Measurements from ENCODE around the gene LCLAT1.

The LCLAT1 gene

DNA sequence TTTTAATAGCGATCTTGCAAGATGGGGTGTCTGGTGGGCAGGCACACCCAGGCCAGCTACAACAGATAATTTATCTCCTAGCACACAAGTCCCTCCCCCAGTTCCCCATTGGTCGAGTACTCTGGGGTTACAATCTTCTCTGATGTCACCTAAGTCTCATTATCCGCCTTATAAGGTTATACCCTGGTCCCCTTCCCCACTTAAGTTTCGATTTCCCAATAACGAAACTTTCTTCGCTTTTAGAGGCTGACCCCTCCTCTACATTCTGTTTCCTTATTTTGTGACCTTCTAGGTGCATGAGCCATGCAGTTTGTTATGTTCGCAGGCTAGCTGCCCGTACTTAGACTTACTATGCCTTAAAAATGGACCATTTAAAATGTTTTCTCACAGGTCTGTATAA, 180.1 kb downstream of the LCLAT1 start:
- Histone ChIP-seq H3F3A (ENCODE audit: low read depth) (no peaks in the 10 kb centered on the region), H3K36me3 (ENCODE audit: insufficient read depth, low read length) (no peaks in the 10 kb centered on the region; the same call in 1 of the 2 replicates), H3K4me2 (ENCODE audit: low read depth, low read length, poor library complexity, severe bottlenecking) (no peak overlapping the region)

DNA sequence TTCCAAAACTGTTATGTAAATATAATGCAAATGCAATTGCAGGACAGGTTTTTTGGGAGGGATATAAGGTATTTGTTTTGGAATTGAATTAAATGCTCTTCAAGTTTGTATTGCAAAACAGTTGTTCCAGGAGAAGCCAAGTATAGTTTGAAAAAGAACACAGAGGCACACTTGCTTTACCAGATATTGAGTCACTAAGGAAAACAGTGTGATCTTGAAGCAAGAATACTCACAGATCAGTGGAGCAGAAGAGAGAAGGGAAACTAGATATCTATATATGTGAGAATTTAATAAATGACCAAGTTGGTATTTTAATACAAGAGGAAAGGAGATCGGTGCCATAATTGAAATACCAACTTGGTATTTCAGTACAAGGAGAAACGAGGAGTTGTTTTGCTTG, 181.3 kb downstream of the LCLAT1 start:
- Histone ChIP-seq H4K20me1 (ENCODE audit: insufficient read depth, low read length, poor library complexity, severe bottlenecking) (no peaks in the 10 kb centered on the region), H3K27me3 (ENCODE audit: insufficient read depth, low read length, poor library complexity, severe bottlenecking) (no peaks in the 10 kb centered on the region), H3K79me2 (ENCODE audit: insufficient read depth, low read length) (no peaks in the 10 kb centered on the region), H3K36me3 (ENCODE audit: insufficient read depth, low read length) (no peaks in the 10 kb centered on the region), H3K9me3 (ENCODE audit: insufficient read depth, low read depth, low read length) (no peaks in the 10 kb centered on the region), H3K4me2 (ENCODE audit: low read depth, low read length, poor library complexity, severe bottlenecking) (no peak overlapping the region), H3F3A (ENCODE audit: low read depth) (no peaks in the 10 kb centered on the region), H3K9me2 (replicated peaks; ENCODE audit: low read depth, low read length) (no peaks in the 10 kb centered on the region), H3K9ac (ENCODE audit: low read depth, low read length, poor library complexity, severe bottlenecking) (no peak overlapping the region), H3K4me3 (ENCODE audit: low read length, poor library complexity, severe bottlenecking) (no peak overlapping the region), H2AFZ (ENCODE audit: low read length) (no peak overlapping the region), H3K4me1 (ENCODE audit: insufficient read depth, low read length, poor library complexity, severe bottlenecking) (peaks cover 12% of the 10 kb centered on the region)
- TF ChIP-seq, protein P1, sequence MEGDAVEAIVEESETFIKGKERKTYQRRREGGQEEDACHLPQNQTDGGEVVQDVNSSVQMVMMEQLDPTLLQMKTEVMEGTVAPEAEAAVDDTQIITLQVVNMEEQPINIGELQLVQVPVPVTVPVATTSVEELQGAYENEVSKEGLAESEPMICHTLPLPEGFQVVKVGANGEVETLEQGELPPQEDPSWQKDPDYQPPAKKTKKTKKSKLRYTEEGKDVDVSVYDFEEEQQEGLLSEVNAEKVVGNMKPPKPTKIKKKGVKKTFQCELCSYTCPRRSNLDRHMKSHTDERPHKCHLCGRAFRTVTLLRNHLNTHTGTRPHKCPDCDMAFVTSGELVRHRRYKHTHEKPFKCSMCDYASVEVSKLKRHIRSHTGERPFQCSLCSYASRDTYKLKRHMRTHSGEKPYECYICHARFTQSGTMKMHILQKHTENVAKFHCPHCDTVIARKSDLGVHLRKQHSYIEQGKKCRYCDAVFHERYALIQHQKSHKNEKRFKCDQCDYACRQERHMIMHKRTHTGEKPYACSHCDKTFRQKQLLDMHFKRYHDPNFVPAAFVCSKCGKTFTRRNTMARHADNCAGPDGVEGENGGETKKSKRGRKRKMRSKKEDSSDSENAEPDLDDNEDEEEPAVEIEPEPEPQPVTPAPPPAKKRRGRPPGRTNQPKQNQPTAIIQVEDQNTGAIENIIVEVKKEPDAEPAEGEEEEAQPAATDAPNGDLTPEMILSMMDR (conservative IDR thresholded peaks at IDR 0.05; ENCODE audit: low read length) = no peak
- no peak for TF ChIP-seq EZH2phosphoT487 (IDR thresholded peaks at IDR 0.05; ENCODE audit: borderline replicate concordance)

More for the DNA sequence above, 180.1 kb downstream of the LCLAT1 start:
- peaks cover 12% of the 10 kb centered on the region for H3K4me1 ChIP-seq (ENCODE audit: insufficient read depth, low read length, poor library complexity, severe bottlenecking)
- TF ChIP-seq, protein P1 (conservative IDR thresholded peaks at IDR 0.05; ENCODE audit: low read length) = no peak
- TF ChIP-seq EZH2phosphoT487 (IDR thresholded peaks at IDR 0.05; ENCODE audit: borderline replicate concordance) = no peak
- H3K4me3 ChIP-seq (ENCODE audit: low read length, poor library complexity, severe bottlenecking) = no peak overlapping the region
- H2AFZ ChIP-seq (ENCODE audit: low read length) = no peak overlapping the region
- no peaks in the 10 kb centered on the region for H3K79me2 ChIP-seq (ENCODE audit: insufficient read depth, low read length)
- H4K20me1 ChIP-seq (ENCODE audit: insufficient read depth, low read length, poor library complexity, severe bottlenecking) = no peaks in the 10 kb centered on the region
- no peak overlapping the region for H3K9ac ChIP-seq (ENCODE audit: low read depth, low read length, poor library complexity, severe bottlenecking)
- H3K27me3 ChIP-seq (ENCODE audit: insufficient read depth, low read length, poor library complexity, severe bottlenecking) = no peaks in the 10 kb centered on the region
- no peaks in the 10 kb centered on the region for H3K9me2 ChIP-seq (replicated peaks; ENCODE audit: low read depth, low read length)
- H3K9me3 ChIP-seq (ENCODE audit: insufficient read depth, low read depth, low read length) = no peaks in the 10 kb centered on the region

DNA sequence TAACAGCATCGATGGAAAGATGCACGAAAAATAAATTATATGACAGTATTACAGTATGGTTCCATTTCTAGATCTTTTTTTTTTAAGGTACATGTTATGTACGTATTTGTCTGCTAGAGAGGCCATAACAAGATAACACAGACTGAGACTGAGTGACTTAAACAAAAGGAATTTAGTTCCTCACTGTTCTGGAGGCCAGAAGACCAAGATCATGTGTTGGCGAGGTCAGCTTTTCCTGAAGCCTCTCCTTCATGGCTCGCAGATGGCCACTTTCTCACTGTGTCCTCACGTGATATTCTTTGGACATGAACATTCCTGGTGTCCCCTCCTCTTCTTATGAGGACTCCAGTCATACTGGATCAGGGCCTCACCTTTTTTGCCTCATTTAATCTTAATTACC, 182.8 kb downstream of the LCLAT1 start:
- H3K79me2 ChIP-seq (ENCODE audit: insufficient read depth, low read length) = no peaks in the 10 kb centered on the region
- no peak overlapping the region for H3K4me2 ChIP-seq (ENCODE audit: low read depth, low read length, poor library complexity, severe bottlenecking)
- H3K4me3 ChIP-seq (ENCODE audit: low read length, poor library complexity, severe bottlenecking) = no peak overlapping the region

More for the DNA sequence above, 182.8 kb downstream of the LCLAT1 start:
- Histone ChIP-seq H3K9me3 (ENCODE audit: insufficient read depth, low read depth, low read length) (no peaks in the 10 kb centered on the region), H2AFZ (ENCODE audit: low read length) (no peak overlapping the region), H3F3A (ENCODE audit: low read depth) (no peaks in the 10 kb centered on the region), H3K27me3 (ENCODE audit: insufficient read depth, low read length, poor library complexity, severe bottlenecking) (no peaks in the 10 kb centered on the region), H4K20me1 (ENCODE audit: insufficient read depth, low read length, poor library complexity, severe bottlenecking) (no peaks in the 10 kb centered on the region), H3K9me2 (replicated peaks; ENCODE audit: low read depth, low read length) (no peaks in the 10 kb centered on the region), H3K4me1 (ENCODE audit: insufficient read depth, low read length, poor library complexity, severe bottlenecking) (peaks cover 12% of the 10 kb centered on the region), H3K36me3 (ENCODE audit: insufficient read depth, low read length) (no peaks in the 10 kb centered on the region), H3K9ac (ENCODE audit: low read depth, low read length, poor library complexity, severe bottlenecking) (no peak overlapping the region)
- no peak for TF ChIP-seq EZH2phosphoT487 (IDR thresholded peaks at IDR 0.05; ENCODE audit: borderline replicate concordance)
- TF ChIP-seq, protein P1 (conservative IDR thresholded peaks at IDR 0.05; ENCODE audit: low read length) = no peak

All from Loucy (cell line).